GM21576 (cell line): ENCODE data around the gene OR51I1.

Source experiments
- ATAC-seq: cut with Tn5 transposase; IDR thresholded peaks from one replicate; pipeline ENCODE4 v1.9.1; 2021; ENCODE audit warnings: mild to moderate bottlenecking, moderate library complexity; ENCODE audit not compliant: unreplicated experiment

The OR51I1 gene, protein sequence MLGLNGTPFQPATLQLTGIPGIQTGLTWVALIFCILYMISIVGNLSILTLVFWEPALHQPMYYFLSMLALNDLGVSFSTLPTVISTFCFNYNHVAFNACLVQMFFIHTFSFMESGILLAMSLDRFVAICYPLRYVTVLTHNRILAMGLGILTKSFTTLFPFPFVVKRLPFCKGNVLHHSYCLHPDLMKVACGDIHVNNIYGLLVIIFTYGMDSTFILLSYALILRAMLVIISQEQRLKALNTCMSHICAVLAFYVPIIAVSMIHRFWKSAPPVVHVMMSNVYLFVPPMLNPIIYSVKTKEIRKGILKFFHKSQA

DNA sequence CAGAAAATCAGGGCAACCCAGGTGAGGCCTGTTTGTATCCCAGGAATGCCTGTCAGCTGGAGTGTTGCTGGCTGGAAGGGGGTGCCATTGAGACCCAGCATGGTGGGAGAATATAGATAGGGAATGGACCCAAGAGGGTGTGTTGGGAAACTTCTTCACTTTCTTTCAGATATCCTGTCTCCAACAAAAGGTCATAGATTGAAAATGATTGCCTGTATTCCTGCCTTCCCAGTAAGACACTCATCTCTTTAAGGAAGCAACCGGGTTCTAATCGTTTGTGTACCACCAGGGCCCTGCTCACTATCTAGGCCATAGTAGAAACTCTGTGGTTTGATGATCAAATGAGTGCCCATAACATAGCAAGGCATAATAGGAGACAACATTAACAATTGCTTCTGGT is at the start of gene OR51I1:
OR51I1 (minus strand) TSS at position 101 of the 400 bp plus-strand sequence; CDS start at position 101, 0 bp downstream.
- ATAC-seq = no peak

DNA sequence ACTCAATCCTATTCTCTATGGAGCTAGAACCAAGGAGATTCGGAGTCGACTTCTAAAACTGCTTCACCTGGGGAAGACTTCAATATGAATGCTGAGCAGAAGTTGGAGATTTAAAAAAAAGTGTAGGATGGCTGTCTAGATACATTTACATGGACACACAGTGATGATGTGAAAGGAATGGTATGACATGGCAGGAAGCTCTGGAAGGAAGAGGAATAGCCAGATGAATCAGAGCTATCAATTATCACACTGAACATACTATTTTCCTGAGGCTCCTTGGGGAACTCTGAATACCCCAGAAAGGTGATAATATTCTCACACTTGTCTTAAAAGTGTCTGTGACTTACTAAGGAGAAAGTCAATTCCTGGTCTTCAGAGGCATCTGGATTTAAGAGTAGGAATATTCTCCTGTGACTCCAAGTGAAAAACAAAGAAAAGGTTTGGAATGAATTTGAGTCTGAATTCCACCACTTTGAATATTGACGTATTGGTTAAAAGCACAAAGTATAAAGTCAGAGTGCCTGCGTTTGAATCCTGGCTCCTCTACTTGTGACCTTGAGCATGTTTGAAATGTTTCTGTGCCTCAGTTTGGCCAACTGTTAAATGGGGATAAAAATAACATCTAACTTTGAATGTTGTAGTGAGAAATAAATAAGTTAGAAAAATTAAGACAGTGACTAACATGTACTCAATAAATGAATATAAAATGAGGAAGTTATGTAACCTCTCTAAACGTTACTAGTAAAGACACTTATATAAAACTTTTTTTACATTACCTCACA is 48.5 kb upstream of the OR51I1 start:
- ATAC-seq = no peak

DNA sequence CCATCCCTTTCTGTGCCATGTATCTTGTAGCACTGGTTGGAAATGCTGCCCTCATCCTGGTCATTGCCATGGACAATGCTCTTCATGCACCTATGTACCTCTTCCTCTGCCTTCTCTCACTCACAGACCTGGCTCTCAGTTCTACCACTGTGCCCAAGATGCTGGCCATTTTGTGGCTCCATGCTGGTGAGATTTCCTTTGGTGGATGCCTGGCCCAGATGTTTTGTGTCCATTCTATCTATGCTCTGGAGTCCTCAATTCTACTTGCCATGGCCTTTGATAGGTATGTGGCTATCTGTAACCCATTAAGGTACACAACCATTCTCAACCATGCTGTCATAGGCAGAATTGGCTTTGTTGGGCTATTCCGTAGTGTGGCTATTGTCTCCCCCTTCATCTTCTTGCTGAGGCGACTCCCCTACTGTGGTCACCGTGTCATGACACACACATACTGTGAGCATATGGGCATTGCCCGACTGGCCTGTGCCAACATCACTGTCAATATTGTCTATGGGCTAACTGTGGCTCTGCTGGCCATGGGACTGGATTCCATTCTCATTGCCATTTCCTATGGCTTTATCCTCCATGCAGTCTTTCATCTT is 47.6 kb upstream of the OR51I1 start:
- no peak for ATAC-seq

DNA sequence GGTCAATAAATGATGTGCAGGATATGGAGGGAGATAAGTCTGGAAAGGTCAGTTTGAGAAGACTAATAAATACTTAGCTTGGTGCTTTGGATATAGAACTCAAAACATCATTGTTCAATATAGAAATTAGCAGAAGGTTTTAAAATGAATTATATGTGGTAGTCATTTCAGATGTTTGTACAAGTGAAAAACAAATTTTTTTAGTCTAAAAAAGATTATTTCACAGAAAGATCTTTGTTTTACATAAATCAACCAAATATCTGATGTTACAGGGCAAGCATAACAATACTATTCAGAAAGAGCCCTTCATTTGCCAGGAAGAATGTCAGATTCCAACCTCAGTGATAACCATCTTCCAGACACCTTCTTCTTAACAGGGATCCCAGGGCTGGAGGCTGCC is 47.1 kb upstream of the OR51I1 start, which contains the start of gene OR52D1:
OR52D1 (plus strand) TSS at position 301 of the 400 bp plus-strand sequence; CDS start at position 323, 22 bp downstream.
- no peak for ATAC-seq

DNA sequence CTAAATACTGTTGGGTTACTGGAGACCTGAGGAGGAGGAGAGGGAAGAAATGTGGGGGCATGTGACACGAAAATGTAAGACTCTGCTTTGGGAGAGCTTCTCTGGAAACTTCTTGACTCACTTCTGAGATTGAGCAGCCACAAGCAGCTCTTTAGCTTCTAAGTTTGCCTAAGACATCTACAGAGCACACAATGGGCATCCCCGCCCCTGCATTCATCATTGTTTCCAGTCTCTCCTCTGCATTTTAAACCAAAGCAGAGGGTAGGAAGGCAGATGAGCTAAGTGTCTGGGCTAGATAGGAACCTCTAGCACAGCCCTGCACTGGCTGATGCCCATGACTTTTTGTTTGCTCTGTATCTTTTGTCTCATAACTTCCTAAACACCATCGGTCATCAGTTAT is 45.1 kb upstream of the OR51I1 start:
- ATAC-seq = no peak

DNA sequence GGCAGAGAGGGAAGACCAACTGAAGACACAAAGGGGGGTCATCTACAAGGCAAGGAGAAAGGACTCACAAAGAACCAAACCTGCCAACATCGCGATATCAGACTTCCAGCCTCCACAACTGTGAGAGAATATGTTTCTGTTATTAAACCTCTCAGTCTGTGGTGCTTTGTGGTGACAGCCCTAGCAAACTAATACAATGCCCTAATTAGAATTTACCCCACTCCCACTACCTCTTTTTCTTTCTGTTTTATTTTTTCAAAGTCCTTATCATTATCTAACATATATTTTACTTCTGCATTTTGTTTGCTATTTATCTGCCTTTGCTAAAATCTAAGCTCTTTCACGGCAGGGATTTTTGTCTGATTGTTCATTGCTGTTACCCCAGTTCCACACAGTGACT is 44.7 kb upstream of the OR51I1 start:
- ATAC-seq = no peak

DNA sequence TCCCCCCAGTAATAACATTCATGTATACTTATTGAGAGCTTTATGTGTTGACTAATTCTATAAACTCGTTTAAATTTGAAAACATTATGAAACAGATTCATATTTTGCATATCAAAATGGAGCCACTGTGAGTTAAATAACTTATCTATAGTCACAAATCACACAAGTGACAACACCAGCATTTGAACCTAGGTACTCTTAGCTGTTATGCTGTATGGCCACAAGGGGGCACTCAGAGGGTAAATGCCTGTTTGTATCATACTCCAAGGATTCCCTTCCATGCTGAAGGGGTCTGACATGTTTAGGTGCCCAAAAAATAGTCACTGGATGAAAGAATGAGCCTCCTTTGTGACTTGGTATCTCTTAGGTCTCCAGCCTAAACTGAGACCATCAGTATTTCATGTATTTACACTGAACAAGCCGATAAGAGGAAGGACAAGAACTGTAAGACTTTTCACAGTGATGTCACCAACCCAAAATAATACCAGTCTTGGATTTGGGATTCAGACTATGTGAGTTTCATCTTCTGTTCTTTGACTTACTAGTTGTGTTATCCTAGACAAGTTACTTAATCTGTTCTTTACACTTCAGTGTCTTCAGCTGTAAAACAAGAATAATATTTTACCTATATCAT is 35.0 kb upstream of the OR51I1 start:
- ATAC-seq = peak; percentile 84

DNA sequence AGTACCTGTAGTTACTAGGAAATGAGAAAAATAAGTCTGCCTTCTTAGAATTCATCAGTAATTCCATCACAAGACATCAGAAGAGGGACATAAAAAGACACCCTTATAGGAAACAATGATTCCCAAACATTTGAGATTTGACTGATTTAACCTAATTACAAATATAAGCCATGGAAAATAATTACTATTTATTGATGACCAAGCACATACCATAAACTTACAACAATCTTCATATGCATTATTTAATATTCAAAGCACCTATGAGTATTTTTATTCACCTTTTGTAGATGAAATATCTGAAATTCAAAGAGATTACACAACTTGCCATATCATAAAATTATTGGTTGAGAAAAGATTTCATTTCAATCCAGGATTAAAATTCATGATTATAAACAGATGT is 32.6 kb upstream of the OR51I1 start:
- ATAC-seq = no peak

DNA sequence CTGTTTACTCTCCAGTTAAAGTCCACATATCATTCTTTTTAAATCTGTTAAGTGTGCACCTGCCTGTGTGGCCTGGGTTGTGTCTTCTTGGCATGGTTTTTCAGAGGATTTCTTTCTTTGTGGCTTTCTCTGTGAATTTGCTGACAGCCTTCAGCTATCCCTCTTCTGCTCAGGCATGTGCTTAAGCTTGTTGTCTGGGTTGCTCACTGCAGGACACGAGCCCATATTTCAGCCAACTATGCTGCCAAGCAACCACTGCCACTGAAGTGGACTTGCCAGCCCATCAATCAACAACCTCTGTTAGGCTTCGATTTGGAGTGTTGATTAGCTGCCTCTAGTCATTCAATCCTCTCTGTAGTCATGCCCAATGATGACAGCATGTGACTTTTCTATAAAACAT is 26.2 kb upstream of the OR51I1 start:
- no peak for ATAC-seq

DNA sequence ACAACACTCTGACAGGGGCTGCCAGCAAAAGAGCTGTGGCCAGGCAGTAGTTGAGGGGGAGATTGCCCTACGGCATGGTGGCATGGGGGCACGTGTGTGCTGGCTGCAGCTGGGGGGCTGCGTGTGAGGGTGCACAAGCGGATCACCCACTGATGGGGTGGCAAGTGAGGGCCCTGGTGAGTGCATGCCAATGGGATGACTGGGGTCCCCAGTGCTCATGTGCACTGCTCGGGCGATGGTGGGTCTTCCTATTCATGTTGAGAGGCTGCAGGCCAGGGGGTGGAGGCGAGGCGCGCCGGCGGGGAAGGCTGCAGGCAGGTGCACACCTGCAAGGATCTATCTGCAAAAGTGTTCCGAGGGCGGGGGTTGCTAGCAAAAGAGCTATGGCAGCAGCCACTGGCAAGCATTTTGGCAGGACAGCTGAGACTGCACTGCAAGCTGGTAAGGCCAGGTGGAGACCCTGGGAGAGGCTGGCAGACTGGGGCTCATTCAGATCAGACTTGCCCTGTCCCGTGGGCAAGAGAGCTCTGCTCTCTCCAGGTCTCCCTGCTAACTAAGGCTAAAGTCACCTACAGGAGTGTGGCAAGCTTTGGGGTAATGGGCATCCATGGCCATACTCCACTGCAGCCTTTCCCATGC is 19.8 kb upstream of the OR51I1 start:
- no peak for ATAC-seq

DNA sequence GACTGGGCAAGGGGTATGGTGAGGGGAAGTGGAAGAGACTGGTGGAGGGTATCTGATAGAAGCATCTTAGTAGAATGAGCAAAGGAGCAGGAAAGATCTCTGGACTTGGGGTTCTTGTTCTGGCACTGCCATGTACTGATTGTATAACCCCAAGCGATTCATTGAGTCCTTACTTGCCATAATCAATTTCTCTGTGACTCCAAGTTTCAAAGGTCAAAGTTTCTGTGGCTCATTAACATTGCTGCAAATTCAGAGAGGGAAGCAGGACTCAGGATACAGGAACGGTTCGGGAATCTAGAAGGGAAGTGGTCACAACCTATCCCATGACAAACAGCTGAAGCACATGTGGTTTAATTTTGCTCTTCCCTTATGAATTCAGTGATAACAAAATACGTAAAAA is 8.1 kb upstream of the OR51I1 start:
- no peak for ATAC-seq

DNA sequence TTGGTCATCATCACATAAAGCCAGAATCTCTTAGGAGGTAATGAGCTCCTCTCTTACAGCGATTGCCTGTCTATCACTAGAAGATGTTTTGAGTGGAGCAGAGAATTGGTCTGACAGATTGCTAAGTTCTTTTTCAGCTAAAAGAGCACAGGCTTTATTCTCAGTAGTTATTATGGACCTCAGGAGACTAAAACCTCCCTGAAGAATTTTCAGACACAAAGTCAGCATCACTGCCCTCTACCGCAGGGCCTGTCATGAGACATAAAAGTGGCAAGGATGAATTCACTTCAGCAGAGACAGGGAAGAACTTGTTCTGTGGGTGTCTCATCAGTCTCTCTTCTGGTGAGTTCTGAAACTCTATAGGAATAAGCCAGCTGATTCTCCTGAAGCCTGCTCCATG is 7.7 kb upstream of the OR51I1 start, which contains the start of gene OR51I2:
OR51I2 (plus strand) TSS at position 301 of the 400 bp plus-strand sequence. CDS start 4,166 bp downstream, outside the sequence.
- ATAC-seq = no peak

DNA sequence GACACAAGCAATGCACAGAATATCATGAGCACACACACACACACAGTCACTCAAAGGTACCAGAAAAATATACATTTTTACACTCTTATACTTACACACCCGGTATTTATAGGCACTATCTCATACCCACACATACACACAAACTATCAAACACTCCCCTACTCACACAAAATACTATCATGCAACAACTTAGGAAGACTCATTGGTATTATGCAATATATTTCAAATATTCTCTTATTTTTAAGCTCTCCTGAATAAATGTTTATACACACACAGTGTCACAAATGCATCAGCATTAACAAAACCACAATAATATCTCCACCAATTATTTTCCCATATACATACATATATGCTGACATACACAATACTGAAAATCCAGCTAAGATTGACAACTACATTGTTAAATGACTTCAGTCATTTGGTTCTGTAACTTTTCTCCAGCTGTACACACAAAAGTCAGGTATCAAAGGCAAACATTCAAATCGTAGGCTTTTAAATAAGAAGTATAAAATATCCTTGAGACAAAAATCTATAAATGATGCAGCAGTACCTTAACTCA is 2.6 kb upstream of the OR51I1 start:
- no peak for ATAC-seq

DNA sequence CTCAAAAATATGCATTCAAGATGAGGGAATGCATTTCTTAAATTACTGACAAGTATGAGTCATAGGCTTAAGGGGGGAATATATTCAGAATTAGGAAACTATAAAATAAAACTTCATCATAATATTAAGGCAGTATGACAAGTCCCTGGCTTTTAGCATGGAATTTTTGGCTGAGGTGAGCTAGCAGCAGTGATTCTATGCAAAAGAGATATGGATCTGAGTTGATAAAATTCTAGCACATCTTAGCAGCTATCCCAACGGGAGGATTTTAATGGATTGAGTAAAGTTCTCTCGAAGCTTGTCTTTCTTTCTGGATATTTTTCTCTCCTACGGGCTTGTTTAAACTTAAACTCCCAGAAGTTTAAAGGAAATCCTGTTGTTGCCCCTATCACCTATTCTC is 18.2 kb downstream of the OR51I1 start:
- no peak for ATAC-seq

DNA sequence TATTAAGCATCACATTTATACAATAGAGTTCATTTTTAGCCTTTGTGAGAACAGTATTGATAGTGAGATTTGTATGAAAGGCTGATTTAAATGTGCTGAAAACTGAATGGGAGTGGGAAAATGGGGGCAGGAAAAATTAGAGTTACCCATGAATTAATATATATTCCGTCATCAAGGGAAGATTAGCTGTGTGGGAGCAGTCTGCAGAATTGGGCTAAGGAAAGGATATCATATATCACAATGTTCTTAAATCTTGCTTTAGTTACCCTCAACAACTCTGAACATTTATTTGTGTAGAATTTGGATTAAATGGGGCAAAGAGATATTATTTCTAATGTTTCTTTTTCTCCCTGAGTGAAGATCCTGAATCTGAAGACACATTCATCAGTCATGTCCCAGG is 19.5 kb downstream of the OR51I1 start, which contains the start of gene OR51Q1:
OR51Q1 (plus strand) TSS at position 301 of the 400 bp plus-strand sequence; CDS start at position 391, 90 bp downstream.
- ATAC-seq = no peak

DNA sequence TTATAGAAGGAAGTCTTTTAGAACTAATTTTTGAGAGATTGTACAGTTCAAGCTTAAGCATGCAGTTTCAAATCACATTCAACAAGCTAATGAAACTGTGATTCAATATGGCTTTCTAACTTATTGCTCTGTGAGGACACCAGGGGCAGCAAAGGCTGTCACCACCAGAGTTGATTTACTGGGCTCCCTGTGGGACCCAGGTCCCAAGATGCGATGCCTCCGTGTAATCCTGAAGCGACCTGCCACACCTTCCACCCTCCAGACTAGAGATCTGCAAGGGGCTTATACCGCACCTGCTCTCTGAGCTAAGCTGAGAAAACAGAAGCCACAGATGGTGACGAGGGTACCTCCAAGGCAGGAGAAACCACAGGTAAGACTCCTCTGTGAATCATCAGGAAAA is 20.3 kb downstream of the OR51I1 start:
- ATAC-seq = no peak

DNA sequence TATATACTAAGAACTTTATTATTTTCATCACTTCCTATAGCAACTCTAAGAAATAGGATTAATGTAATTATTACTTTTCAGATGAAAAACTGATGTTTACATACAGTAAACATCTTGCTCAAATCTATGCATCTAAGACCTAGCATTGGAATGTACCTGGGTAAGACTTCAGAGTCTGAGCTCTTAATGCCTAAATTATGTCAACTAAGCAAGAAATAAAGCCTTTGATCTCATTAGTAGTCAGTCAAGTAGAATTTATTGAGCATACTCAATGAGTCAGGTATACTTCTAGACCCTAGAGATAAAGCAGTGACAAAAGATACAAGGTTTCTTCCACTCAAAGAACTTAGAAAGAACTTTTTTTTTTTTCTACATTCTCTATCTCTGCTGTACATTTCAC is 36.1 kb downstream of the OR51I1 start:
- ATAC-seq = no peak

DNA sequence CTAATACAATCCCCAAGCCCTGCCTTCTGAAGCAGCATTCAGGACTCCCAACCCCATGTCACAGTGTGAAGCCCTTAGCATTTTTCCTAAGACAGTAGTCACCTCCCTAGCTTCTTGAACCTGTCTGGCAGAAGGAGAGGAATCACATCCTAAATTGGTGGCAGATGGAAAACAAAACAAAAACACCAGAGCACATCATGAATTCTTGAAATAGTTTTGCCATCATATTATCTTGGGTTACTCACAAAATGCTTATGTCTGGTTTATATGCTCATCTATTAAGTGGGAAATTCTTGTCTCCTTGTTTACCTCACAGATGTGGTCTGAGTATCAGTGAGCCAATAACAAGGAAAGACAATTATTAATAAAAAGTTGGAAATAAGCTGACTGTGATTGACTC is 42.4 kb downstream of the OR51I1 start:
- ATAC-seq = no peak

DNA sequence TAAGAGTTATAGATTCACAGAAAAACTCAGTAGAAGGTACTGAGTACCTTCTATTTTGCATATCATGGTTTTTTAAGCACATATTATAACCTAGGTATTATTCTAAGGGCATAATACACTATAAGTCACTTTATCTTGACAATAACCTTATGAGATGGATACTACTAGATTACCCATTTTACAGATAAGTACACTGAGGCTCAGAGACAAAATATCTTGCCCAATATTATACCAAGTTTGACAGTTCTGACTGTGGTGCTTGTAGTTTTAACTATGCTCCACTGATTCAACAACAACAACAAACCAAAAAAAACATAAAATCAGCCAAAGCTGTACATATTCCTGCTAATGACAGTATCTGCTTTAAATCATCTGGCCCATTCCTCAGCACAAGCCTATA is 47.2 kb downstream of the OR51I1 start:
- ATAC-seq = no peak
